Gastrocnemius medialis (tissue), 4 donors: ENCODE results near the gene SH3GL1.

ENCODE experiments used
- CTCF ChIP-seq, 5 experiments: fragments of 450-650 bp in 3 of 5; fragments of 200-600 bp in 2 of 5; sonication (generic) in 2 of 5; IDR thresholded peaks in 4 of 5; conservative IDR thresholded peaks in 1 of 5; 1 replicate in 4 of 5; 2 replicates in 1 of 5; pipeline ENCODE4 v1.5.1; 2016 to 2019; ENCODE audit warnings: antibody characterized with exemption in 5 of 5, mild to moderate bottlenecking in 3 of 5, moderate library complexity in 3 of 5
- POLR2A ChIP-seq, 2 donors: fragments of 450-650 bp; IDR thresholded peaks; one replicate each; pipeline ENCODE4 v1.6.1; 2017; ENCODE audit warnings: antibody characterized with exemption in 2 of 2, mild to moderate bottlenecking in 2 of 2, moderate library complexity in 2 of 2

GRCh38 chr19:4373601-4374497, 26.5 kb downstream of the SH3GL1 start:
- TF ChIP-seq CTCF (IDR thresholded peaks at IDR 0.05 in 4 of 5, conservative IDR thresholded peaks at IDR 0.05 in 1 of 5) (no peak), POLR2A (IDR thresholded peaks at IDR 0.05) (no peak)
